ENCODE measurements around the gene A1BG. TPM values are rescaled to one million over a fixed set of nuclear protein-coding genes. Genes with fewer than 3 reads are reported as not detected.

Gene A1BG
- total RNA-seq, 1 donor from 2014 or later: 7.5 TPM

DNA sequence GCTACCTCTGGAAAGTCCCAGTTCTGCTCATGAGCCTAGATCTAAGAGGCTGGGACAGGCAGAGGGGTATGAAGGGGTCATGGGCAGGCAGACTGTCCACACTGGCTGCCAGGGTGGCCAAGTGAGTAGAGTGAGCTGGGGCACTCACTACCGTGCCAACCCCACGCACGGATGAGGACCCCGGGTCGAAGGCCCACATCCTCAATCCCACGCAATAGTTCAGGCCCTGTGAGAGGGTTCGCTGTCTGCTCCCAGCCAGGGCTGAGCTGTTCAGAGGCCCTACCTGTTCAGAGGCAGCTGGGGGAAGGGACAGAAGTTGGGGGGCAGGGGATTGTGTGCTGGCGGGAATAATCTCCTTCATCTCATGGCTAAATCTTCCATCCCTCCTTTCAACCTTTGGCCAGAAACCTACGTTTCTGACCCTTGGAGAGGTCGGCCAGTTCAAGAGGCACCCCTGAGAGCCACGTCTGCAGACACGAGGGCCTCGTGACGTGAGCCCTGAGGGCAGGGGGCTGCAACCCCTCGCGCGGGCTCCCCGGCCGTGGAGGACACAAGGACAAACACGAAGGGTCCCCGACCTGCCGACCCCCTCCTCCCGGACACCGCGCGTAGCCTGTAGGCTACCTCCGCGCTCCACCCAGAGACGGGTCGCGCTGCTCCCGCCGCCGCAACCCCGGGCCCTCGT lies 32.7 kb upstream of the A1BG start:
- H3K36me3 Mint-ChIP-seq: peaks cover 12% of the 10 kb centered on the region
- Histone ChIP-seq H3F3A (ENCODE audit: low read depth) (peaks cover 31% of the 10 kb centered on the region), H4K20me1 (ENCODE audit: low read depth) (peaks cover 10% of the 10 kb centered on the region), H3K4me1 (peaks cover 19% of the 10 kb centered on the region), H3K9ac (peak overlapping the region; percentile 79), H2AFZ (replicated peaks) (peak overlapping the region; percentile 77), H3K4me2 (peak overlapping the region; percentile 97), H3K9me3 (ENCODE audit: low read depth) (no peaks in the 10 kb centered on the region), H3K27ac (peak overlapping the region; percentile 90), H3K4me3 (peak overlapping the region; percentile 77), H3K79me2 (ENCODE audit: low read depth) (peaks cover 49% of the 10 kb centered on the region), H3K27me3 (no peaks in the 10 kb centered on the region), H3K36me3 (no peaks in the 10 kb centered on the region)
- TF ChIP-seq, protein P1, sequence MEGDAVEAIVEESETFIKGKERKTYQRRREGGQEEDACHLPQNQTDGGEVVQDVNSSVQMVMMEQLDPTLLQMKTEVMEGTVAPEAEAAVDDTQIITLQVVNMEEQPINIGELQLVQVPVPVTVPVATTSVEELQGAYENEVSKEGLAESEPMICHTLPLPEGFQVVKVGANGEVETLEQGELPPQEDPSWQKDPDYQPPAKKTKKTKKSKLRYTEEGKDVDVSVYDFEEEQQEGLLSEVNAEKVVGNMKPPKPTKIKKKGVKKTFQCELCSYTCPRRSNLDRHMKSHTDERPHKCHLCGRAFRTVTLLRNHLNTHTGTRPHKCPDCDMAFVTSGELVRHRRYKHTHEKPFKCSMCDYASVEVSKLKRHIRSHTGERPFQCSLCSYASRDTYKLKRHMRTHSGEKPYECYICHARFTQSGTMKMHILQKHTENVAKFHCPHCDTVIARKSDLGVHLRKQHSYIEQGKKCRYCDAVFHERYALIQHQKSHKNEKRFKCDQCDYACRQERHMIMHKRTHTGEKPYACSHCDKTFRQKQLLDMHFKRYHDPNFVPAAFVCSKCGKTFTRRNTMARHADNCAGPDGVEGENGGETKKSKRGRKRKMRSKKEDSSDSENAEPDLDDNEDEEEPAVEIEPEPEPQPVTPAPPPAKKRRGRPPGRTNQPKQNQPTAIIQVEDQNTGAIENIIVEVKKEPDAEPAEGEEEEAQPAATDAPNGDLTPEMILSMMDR (IDR thresholded peaks at IDR 0.05): no peak
- TF ChIP-seq EZH2phosphoT487 (IDR thresholded peaks at IDR 0.05) (no peak), EZH2 (IDR thresholded peaks at IDR 0.05) (no peak)
- peaks cover 35% of the 10 kb centered on the region for H3K4me1 Mint-ChIP-seq
- no peaks in the 10 kb centered on the region for H3K9me3 Mint-ChIP-seq
- H3K4me3 Mint-ChIP-seq: peak overlapping the region; percentile 97
- H3K27ac Mint-ChIP-seq: peak overlapping the region; percentile 89
- H3K27me3 Mint-ChIP-seq (ENCODE audit: insufficient read depth, low read depth): peaks cover 14% of the 10 kb centered on the region
- no peak for DNase-seq (ENCODE audit: low spot score)

DNA sequence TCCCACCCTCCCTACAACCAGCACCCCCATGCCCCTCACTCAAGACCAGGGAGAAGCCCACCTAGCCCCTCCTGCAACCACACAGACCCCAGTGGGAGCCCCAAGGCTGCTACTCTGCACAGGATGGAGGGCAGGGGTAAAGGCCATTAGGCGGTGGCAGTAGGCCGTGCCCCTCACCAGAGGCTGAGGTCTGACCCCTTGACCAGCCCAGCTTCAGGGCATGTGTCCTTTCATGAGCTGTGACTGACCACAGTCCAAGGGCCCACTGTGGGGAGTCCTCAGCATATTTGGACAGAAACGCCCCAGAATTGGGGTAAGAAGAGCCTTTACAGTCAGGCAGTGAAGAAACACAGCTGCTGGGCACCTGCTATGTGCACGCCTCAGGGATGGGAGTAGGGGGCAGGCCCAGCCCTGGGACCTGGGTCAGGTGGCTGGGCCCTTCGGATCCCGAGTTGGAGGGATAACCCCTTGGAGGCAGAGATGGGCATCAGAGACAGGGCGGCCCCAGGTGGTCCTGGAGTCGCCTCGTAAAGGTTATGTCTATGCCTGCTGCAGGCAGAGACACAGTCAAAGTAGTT lies 32.1 kb upstream of the A1BG start:
- H3F3A ChIP-seq (ENCODE audit: low read depth): peaks cover 26% of the 10 kb centered on the region
- Mint-ChIP-seq H3K4me1 (peaks cover 30% of the 10 kb centered on the region), H3K9me3 (no peaks in the 10 kb centered on the region), H3K4me3 (peak overlapping the region; percentile 97), H3K27me3 (ENCODE audit: insufficient read depth, low read depth) (peaks cover 14% of the 10 kb centered on the region), H3K27ac (peak overlapping the region; percentile 89), H3K36me3 (peaks cover 7% of the 10 kb centered on the region)
- H3K9me3 ChIP-seq (ENCODE audit: low read depth): no peaks in the 10 kb centered on the region
- no peaks in the 10 kb centered on the region for H3K36me3 ChIP-seq
- no peak for TF ChIP-seq EZH2phosphoT487 (IDR thresholded peaks at IDR 0.05)
- no peak for TF ChIP-seq EZH2 (IDR thresholded peaks at IDR 0.05)
- TF ChIP-seq, protein P1 (IDR thresholded peaks at IDR 0.05): no peak
- peaks cover 42% of the 10 kb centered on the region for H3K79me2 ChIP-seq (ENCODE audit: low read depth)
- no peak overlapping the region for H2AFZ ChIP-seq (replicated peaks)
- DNase-seq (ENCODE audit: low spot score): no peak
- peaks cover 19% of the 10 kb centered on the region for H3K4me1 ChIP-seq
- H4K20me1 ChIP-seq (ENCODE audit: low read depth): peaks cover 10% of the 10 kb centered on the region
- peak overlapping the region; percentile 77 for H3K4me3 ChIP-seq
- no peaks in the 10 kb centered on the region for H3K27me3 ChIP-seq
- H3K4me2 ChIP-seq: peak overlapping the region; percentile 97
- no peak overlapping the region for H3K9ac ChIP-seq
- no peak overlapping the region for H3K27ac ChIP-seq

DNA sequence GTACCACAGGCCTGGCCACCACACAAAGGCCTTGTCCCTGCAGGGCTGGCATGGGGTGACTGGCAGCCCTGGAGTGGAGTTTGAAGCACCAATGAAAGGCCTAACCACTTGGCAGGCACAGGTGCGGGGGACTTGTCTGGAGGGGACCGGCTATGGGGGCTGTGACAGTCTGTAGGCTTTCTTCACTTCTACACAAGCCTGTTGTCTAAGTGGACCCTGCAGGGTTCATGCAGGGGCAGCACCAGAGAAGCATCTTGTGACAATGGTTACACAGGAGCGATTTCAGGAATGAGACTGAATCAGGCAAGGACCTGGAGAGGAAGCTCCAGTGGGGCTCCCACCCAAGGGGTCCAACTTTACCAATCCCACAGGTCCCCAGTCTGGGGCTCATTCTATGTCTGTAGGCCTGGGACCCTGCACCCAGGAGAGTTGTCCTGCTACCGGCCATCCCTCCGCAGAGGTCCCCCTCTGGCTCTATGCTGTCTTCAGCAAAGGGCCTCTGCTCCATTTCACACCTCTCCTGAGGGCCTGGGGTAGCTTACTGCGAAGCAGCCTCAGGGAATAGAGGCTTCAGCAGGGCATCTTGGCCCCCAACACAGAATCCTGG lies 29.8 kb upstream of the A1BG start:
- TF ChIP-seq EZH2 (IDR thresholded peaks at IDR 0.05): no peak
- TF ChIP-seq, protein P1 (IDR thresholded peaks at IDR 0.05): no peak
- TF ChIP-seq EZH2phosphoT487 (IDR thresholded peaks at IDR 0.05): no peak
- Histone ChIP-seq H3K9me3 (ENCODE audit: low read depth) (no peaks in the 10 kb centered on the region), H3K36me3 (no peaks in the 10 kb centered on the region), H3K27ac (no peak overlapping the region), H3K9ac (no peak overlapping the region), H3K27me3 (no peaks in the 10 kb centered on the region), H3K4me1 (peaks cover 16% of the 10 kb centered on the region), H4K20me1 (ENCODE audit: low read depth) (peaks cover 8% of the 10 kb centered on the region), H2AFZ (replicated peaks) (no peak overlapping the region), H3K4me2 (no peak overlapping the region), H3K4me3 (no peak overlapping the region), H3F3A (ENCODE audit: low read depth) (peaks cover 22% of the 10 kb centered on the region), H3K79me2 (ENCODE audit: low read depth) (peaks cover 27% of the 10 kb centered on the region)
- Mint-ChIP-seq H3K9me3 (no peaks in the 10 kb centered on the region), H3K4me3 (peak overlapping the region; percentile 70), H3K36me3 (no peaks in the 10 kb centered on the region), H3K4me1 (peaks cover 32% of the 10 kb centered on the region), H3K27ac (no peak overlapping the region), H3K27me3 (ENCODE audit: insufficient read depth, low read depth) (peaks cover 11% of the 10 kb centered on the region)
- DNase-seq (ENCODE audit: low spot score): no peak

Data from neural progenitor cell (in vitro differentiated cells).